ENCODE data around the gene DNAL1. TPM values are rescaled to one million over a fixed set of nuclear protein-coding genes. Genes with fewer than 3 reads are reported as not detected.

Gene DNAL1
- total RNA-seq, 4 donors from 2014 or later: 5.9 to 11.7 (median 8.1) TPM

DNA sequence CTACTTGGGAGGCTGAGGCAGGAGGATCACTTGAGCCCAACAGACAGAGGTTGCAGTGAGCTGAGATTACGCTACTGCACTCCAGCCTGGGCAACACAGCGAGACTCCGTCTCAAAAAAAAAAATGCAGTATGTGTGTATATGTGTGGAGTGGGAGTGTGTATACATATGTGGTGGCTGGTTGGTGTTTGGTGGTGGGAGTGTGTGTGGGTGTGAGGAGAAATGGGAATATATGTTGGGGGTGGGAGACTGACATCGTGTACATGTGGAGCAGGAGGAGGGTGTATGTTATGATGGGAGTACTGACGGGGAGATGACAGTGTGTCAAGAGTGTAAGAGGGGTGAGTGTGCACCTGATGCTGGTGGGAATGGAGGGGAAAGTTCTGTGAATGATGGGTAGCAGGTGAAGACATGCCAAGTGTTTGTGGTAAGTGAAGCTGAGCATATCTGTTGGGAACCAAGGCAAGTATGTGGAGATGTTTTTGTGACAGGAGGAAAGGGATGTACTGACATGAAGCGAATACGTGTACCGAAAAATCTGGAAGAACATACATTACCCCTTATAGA, 65.2 kb downstream of the DNAL1 start:
- TF ChIP-seq, protein P1, sequence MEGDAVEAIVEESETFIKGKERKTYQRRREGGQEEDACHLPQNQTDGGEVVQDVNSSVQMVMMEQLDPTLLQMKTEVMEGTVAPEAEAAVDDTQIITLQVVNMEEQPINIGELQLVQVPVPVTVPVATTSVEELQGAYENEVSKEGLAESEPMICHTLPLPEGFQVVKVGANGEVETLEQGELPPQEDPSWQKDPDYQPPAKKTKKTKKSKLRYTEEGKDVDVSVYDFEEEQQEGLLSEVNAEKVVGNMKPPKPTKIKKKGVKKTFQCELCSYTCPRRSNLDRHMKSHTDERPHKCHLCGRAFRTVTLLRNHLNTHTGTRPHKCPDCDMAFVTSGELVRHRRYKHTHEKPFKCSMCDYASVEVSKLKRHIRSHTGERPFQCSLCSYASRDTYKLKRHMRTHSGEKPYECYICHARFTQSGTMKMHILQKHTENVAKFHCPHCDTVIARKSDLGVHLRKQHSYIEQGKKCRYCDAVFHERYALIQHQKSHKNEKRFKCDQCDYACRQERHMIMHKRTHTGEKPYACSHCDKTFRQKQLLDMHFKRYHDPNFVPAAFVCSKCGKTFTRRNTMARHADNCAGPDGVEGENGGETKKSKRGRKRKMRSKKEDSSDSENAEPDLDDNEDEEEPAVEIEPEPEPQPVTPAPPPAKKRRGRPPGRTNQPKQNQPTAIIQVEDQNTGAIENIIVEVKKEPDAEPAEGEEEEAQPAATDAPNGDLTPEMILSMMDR (IDR thresholded peaks at IDR 0.05; ENCODE audit: low read depth): no peak

DNA sequence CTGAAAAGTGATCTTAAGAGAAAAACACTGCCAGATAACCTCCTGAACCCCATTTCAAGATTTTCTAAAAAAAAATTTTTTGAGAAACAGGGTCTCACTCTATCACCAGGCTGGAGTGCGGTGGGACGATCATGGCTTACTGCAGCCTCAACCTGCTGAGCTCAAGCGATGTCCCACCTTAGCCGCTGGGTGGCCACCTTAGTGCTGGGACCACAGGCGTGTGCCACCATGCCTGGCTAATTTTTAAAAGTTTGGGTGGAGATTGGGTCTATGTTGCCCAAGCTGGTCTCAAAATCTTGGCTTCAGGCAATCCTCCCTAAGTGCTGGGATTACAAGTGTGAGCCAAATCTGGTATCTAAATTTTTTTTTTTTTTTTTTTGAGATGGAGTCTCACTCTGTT, 66.0 kb downstream of the DNAL1 start:
- TF ChIP-seq, protein P1 (IDR thresholded peaks at IDR 0.05; ENCODE audit: low read depth): no peak

DNA sequence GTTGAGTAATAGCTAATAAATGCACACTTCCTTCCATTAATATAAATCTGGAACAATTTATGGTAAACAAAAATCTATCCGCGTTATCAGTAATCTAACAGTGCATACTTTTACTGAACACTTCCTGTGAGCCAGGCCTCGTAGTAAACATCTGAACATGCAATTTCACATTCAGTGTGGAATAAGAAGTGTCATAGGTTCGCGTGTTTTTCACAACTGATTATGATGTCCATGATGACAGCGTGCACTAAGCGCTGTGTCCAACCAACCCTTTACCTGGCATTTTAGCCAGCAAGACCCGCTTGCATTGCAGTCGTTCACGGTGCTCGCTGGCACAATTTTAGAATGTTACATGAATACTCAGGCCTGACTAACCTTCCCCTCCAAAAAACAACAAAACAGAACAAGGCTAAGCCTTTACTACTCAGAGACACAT, 67.3 kb downstream of the DNAL1 start:
- TF ChIP-seq, protein P1 (IDR thresholded peaks at IDR 0.05; ENCODE audit: low read depth): no peak

DNA sequence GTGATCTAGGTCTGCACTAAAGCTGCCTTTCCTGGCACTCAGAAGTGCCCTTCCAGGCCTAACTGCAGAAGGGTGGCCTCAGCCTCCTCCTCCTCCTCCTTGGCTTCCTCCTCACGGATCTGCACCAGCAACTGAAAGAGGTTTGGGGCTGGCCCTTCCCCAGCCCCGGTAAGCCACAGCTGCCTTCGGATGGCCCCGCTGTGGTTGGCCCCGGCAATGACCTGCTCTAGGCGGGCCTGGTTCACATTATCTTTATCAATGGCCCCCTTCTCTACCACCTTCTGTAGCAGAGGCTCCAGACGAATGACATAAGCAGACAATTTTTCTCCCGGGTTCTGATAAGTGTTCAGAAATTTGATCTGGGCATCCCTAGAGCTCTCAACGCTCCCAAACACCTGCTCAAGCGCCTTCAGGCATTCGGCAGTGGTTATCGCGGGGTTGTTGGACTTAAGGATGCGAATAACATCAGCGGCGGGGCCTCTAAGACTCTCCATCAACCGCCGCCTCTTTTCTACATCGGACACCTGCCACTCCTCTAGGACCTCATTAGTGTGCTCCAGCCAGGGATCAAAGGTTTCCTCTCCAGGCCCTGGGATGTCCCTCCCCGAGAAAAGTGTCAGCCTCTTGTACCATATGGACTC, 67.9 kb downstream of the DNAL1 start:
- TF ChIP-seq, protein P1 (IDR thresholded peaks at IDR 0.05; ENCODE audit: low read depth): no peak

DNA sequence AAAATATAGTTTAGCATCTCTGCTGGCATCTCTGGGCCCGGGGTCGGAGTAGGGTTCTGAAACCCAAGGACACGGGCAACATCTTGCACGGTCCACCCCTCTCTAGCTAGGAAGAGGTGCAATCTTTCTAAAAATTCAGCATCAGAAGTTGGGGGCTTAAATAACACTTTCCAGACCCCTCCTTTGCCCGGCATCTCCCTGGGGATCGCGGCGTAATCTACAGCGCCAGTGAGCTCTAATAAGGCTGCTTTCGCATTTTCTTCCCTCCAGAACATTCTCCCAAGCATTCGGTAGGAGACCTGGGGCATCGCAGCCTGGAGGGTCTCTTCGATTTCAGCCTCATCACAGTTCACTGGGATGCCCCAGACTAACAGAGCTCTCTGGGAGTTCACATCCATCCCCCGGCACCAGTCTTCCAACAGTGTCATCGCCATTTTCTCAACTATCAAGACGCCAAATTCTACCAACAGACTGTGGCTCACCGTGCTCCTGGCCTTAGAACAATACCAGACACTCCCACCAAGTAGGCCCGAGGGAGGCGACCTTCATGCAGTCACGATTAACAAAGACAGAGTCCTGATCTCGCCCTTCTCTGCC, 68.5 kb downstream of the DNAL1 start:
- TF ChIP-seq, protein P1 (IDR thresholded peaks at IDR 0.05; ENCODE audit: low read depth): no peak

DNA sequence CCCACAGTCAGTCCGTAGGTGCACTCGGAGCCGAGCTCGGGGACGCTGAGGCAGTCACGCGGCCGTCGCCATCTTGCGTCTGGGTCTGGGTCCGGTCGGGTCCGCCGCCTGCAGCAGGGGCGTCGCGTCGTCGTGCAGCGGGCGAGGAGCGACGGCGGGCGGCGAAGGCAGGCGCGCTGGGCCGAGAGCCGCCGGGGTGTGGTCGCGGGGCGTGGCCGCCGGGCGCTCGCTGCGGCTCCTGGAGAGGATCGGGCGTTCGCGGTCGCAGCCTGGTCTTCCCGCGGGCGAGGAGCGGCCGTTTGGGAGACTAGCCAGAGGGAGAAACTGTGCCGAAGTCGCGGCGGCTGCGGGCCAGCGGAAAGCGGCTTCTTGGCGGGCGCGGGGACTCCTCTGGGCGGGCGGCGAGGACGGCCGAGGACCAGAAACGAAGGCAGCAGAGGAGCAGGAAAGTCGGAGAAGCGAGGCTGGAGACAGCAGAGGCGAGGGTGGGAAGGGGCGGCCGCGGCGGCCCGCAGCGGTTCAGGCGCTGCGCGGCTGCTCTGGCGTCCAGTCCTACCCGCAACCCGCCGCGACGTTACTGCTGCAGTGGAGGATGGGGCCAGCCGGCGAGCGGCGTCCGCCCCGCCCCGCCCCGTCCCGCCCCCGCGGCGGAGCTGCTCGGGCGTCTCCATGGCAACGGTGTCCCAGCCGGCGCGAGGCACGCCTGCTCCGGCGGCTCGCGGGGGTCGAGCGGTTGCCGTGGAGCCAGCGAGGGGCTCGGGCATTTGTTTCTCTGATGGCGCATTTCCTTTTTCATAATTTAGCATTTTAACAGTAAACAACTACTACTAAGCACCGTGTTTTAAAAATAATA, 69.2 kb downstream of the DNAL1 start, which contains the start of gene PNMA1:
Gene PNMA1 (minus strand): TSS at position 582 of the 853 bp plus-strand sequence. CDS start 745 bp downstream, outside the sequence.
- TF ChIP-seq, protein P1 (IDR thresholded peaks at IDR 0.05; ENCODE audit: low read depth): no peak
